Effector CD8-positive, alpha-beta T cell (primary cell): ENCODE measurements around the gene CIB1.

Experiments used
- DNase-seq: peaks from one replicate; lab custom pipeline; 2025; lab: John Stamatoyannopoulos, UW

The CIB1 gene

GRCh38 chr15:90240856-90241255, 7.1 kb upstream of the CIB1 start:
- no peak for DNase-seq

- no peak for DNase-seq
Measured at GRCh38 chr15:90239371-90239770, 5.6 kb upstream of the CIB1 start.

GRCh38 chr15:90234096-90234988, 601 bp upstream of the CIB1 start, which contains the start of gene GDPGP1:
Gene GDPGP1, plus strand, starts transcription at chr15:90234209. Its CDS starts 6,700 bp downstream, at chr15:90240909.
- peak; percentile 92 for DNase-seq

- DNase-seq = no peak
Measured at GRCh38 chr15:90232941-90233386, 777 bp downstream of the CIB1 start.

GRCh38 chr15:90232196-90232595, 1.5 kb downstream of the CIB1 start:
- no peak for DNase-seq

- peak; percentile 67 for DNase-seq
Measured at GRCh38 chr15:90231028-90232017, 2.4 kb downstream of the CIB1 start.

GRCh38 chr15:90230610-90231009, 3.1 kb downstream of the CIB1 start:
- no peak for DNase-seq

- no peak for DNase-seq
Measured at GRCh38 chr15:90230071-90230494, 3.7 kb downstream of the CIB1 start.

GRCh38 chr15:90228960-90229359, 4.8 kb downstream of the CIB1 start:
- no peak for DNase-seq

- DNase-seq = no peak
Measured at GRCh38 chr15:90227816-90228772, 5.6 kb downstream of the CIB1 start.

GRCh38 chr15:90227336-90227735, 6.4 kb downstream of the CIB1 start:
- DNase-seq = no peak

GRCh38 chr15:90225504-90226234, 8.1 kb downstream of the CIB1 start:
- no peak for DNase-seq

GRCh38 chr15:90225047-90225446, 8.7 kb downstream of the CIB1 start:
- no peak for DNase-seq

GRCh38 chr15:90223441-90224165, 10.1 kb downstream of the CIB1 start:
- DNase-seq = no peak

GRCh38 chr15:90222547-90222946, 11.2 kb downstream of the CIB1 start:
- DNase-seq = no peak

GRCh38 chr15:90221246-90221900, 12.4 kb downstream of the CIB1 start:
- no peak for DNase-seq

GRCh38 chr15:90219421-90220141, 14.2 kb downstream of the CIB1 start:
- peak; percentile 51 for DNase-seq

GRCh38 chr15:90217671-90218394, 15.9 kb downstream of the CIB1 start:
- no peak for DNase-seq
